ENCODE results near the gene TBC1D22A. TPM values are rescaled to one million over a fixed set of nuclear protein-coding genes. Genes with fewer than 3 reads are reported as not detected.

Gene TBC1D22A
- total RNA-seq, 1 donor from 2014 or later = 34.1 TPM

- no peaks in the 10 kb centered on the region for H3K9me3 ChIP-seq
- H3K27me3 ChIP-seq (ENCODE audit: low read depth) = no peaks in the 10 kb centered on the region
- no peaks in the 10 kb centered on the region for H3K36me3 ChIP-seq
- no peaks in the 10 kb centered on the region for H3K4me1 ChIP-seq
- intact Hi-C loops (cut with DNase I) = no loop called here
- no peak for DNase-seq
- H3K27ac ChIP-seq = no peak overlapping the region
- no peak for TF ChIP-seq CTCF (IDR thresholded peaks at IDR 0.05)
- no peak for ATAC-seq
- no peak overlapping the region for H3K4me3 ChIP-seq
Measured at GRCh38 chr22:47098554-47098953, 336.1 kb downstream of the TBC1D22A start.

- no peaks in the 10 kb centered on the region for H3K27me3 ChIP-seq (ENCODE audit: low read depth)
- H3K9me3 ChIP-seq = no peaks in the 10 kb centered on the region
- ATAC-seq (peak in 1 of 2 donors; percentile 20), DNase-seq (no peak)
- no peaks in the 10 kb centered on the region for H3K4me1 ChIP-seq
- no peak overlapping the region for H3K27ac ChIP-seq
- no peak overlapping the region for H3K4me3 ChIP-seq
- H3K36me3 ChIP-seq = no peaks in the 10 kb centered on the region
- intact Hi-C loops (cut with DNase I) = no loop called here
- no peak for TF ChIP-seq CTCF (IDR thresholded peaks at IDR 0.05)
Measured at GRCh38 chr22:47100019-47100418, 337.6 kb downstream of the TBC1D22A start.

GRCh38 chr22:47100646-47101200 is 338.3 kb downstream of the TBC1D22A start:
- intact Hi-C loops (cut with DNase I) = no loop called here
- Histone ChIP-seq H3K27ac (no peak overlapping the region), H3K9me3 (no peaks in the 10 kb centered on the region), H3K36me3 (no peaks in the 10 kb centered on the region), H3K4me1 (no peaks in the 10 kb centered on the region), H3K27me3 (ENCODE audit: low read depth) (no peaks in the 10 kb centered on the region), H3K4me3 (no peak overlapping the region)
- no peak for TF ChIP-seq CTCF (IDR thresholded peaks at IDR 0.05)
- DNase-seq (no peak), ATAC-seq (no peak)

GRCh38 chr22:47101321-47101885 is 339.0 kb downstream of the TBC1D22A start:
- Histone ChIP-seq H3K27ac (no peak overlapping the region), H3K4me3 (no peak overlapping the region), H3K36me3 (no peaks in the 10 kb centered on the region), H3K27me3 (ENCODE audit: low read depth) (no peaks in the 10 kb centered on the region), H3K9me3 (no peaks in the 10 kb centered on the region), H3K4me1 (no peaks in the 10 kb centered on the region)
- no peak for DNase-seq
- ATAC-seq = no peak
- TF ChIP-seq CTCF (IDR thresholded peaks at IDR 0.05) = no peak
- intact Hi-C loops (cut with DNase I) = no loop called here

GRCh38 chr22:47102081-47102480 is 339.6 kb downstream of the TBC1D22A start:
- ATAC-seq (no peak), DNase-seq (no peak)
- no peaks in the 10 kb centered on the region for H3K27me3 ChIP-seq (ENCODE audit: low read depth)
- H3K4me1 ChIP-seq = no peaks in the 10 kb centered on the region
- intact Hi-C loops (cut with DNase I) = no loop called here
- H3K36me3 ChIP-seq = no peaks in the 10 kb centered on the region
- H3K27ac ChIP-seq = no peak overlapping the region
- no peaks in the 10 kb centered on the region for H3K9me3 ChIP-seq
- no peak for TF ChIP-seq CTCF (IDR thresholded peaks at IDR 0.05)
- H3K4me3 ChIP-seq = no peak overlapping the region

Data from lower lobe of right lung (tissue), 2 donors.